Right renal cortex interstitium (tissue), 3 donors: Measurements from ENCODE around the gene ALB. TPM values are rescaled to one million over a fixed set of nuclear protein-coding genes. Genes with fewer than 3 reads are reported as not detected.

Experiments
- DNase-seq, 3 donors: peaks; one replicate each; pipeline ENCODE4 v3.0.0-alpha.2; 2013; ENCODE audit warnings: low read depth in 3 of 3, low spot score in 2 of 3
- polyA plus RNA-seq, 3 donors: library from polyadenylated mRNA; unstranded; fragments of 120-200 nt; gene quantifications; one replicate each; pipeline ENCODE4 v1.2.1, GENCODE V29; 2013; ENCODE audit not compliant: insufficient read length in 3 of 3

The ALB gene
- polyA plus RNA-seq, 3 donors: 2.2 to 34.9 (median 19.2) TPM

- DNase-seq: no peak
Measured at GRCh38 chr4:73429118-73429517, 25.0 kb downstream of the ALB start.

DNA sequence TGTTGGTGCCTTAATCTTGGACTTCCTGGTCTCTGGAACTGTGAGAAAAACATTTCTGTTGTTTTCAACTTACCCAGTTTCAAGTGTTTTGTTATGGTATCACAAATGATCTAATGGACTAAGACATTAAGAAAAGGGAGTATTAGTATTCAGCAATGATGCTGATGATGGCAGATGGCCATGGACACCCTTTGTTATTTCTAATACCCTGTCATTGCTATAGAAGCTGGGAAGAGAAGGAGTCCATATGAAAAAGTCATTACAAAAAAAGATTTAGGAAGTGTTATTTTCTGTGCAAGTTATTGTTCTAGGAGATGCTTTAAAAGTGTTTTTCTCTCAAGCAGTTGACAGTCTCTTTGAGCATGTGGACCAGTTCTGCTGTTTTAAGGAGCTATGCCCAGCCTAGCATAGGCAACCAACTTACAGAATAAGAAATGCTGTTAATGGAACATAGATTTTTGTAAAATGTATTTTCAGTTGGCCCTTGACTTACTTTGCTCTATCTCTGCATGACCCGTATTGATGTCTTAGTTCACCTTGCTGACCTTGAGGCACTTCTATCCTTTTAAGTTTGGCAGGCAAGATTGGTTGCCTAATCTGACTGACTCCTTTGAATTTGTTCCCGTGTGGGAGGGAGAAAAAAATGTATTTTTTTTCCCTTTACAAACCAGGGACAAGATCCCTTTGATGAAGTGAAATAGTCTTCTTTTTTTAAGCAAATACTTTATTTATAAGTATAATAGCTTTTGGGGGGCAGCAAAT lies 25.9 kb downstream of the ALB start:
- DNase-seq: no peak

DNA sequence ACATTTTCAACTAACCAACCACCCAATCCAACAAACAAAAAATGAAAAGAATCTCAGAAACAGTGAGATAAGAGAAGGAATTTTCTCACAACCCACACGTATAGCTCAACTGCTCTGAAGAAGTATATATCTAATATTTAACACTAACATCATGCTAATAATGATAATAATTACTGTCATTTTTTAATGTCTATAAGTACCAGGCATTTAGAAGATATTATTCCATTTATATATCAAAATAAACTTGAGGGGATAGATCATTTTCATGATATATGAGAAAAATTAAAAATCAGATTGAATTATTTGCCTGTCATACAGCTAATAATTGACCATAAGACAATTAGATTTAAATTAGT lies 27.7 kb downstream of the ALB start:
- no peak for DNase-seq

- no peak for DNase-seq
Measured at GRCh38 chr4:73432169-73433000, 28.3 kb downstream of the ALB start.

GRCh38 chr4:73433140-73433539 lies 29.1 kb downstream of the ALB start:
- DNase-seq: no peak

- no peak for DNase-seq
Measured at GRCh38 chr4:73434311-73434710, 30.2 kb downstream of the ALB start.

DNA sequence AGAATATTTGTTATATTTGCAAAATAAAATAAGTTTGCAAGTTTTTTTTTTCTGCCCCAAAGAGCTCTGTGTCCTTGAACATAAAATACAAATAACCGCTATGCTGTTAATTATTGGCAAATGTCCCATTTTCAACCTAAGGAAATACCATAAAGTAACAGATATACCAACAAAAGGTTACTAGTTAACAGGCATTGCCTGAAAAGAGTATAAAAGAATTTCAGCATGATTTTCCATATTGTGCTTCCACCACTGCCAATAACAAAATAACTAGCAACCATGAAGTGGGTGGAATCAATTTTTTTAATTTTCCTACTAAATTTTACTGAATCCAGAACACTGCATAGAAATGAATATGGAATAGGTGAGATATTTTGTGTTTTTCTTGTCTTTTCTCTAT lies 31.9 kb downstream of the ALB start, which contains the start of gene AFP:
Gene AFP (plus strand): TSS at position 238 of the 400 bp plus-strand sequence. CDS start 42 bp downstream, at position 280.
- DNase-seq: no peak

- DNase-seq: no peak
Measured at GRCh38 chr4:73436674-73437557, 32.8 kb downstream of the ALB start.

DNA sequence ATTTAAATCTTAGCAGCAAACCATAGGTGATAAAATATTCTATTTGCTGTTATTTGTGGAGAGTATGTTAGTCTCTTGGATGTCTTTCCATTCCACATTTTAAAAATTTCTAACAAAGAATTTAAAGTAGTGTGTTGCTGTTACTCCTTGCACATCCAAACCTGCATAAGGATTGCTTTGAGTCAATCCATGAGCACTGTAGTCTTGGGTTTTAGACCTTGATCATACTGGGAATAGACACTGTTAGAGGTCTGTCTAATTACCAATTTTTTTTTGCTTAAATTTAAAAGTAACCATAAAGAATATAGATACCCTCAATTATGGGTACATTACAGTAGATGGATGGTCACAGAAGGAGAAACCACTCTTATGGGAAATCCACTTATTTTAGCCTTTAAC lies 33.5 kb downstream of the ALB start:
- DNase-seq: no peak

GRCh38 chr4:73438048-73438447 lies 34.0 kb downstream of the ALB start:
- DNase-seq: no peak

DNA sequence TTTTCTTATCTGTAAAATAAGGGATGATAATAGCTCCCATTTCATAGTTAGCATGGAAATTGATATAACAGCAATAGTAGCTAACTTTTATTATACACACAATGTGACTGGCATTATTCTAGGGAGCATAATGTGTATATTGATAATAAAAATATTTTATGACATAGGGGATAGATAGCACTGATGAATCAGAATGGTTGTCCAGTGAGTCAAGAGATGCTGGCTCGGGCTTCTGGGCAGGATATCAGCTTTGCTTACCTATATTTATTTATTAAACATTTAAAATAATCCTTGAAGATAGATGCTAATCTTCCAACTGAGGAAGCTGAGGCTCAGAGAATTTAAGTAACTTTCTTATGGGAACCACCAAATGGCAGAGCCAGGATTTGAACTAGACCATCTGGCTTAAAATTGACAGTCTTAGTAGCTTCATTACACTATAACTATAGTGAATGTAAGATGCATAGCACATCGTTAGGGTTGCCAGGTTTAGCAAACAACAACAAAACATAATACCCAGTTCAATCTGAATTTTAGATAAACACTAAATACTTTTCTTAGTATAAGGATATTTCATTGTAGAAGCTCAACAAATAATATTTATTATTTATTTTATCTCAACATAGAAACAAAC lies 34.6 kb downstream of the ALB start:
- DNase-seq: no peak

- DNase-seq: no peak
Measured at GRCh38 chr4:73439445-73439844, 35.4 kb downstream of the ALB start.

DNA sequence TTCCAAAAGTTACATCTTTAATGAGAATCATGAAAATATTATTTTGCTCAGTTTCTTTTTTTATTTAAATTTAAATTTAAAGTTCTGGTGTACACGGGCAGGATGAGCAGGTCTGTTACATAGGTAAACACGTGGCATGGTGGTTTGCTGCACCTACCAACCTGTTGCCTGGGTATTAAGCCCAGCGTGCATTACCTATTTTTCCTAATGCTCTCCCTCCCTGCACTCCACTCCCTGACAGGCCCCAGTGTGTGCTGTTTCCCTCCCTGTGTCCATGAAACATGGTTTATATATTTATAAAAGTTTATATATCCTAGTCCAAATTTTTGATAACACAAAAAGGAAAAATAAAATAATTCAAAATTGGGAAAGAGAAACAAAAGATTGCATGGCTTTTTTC lies 35.9 kb downstream of the ALB start:
- no peak for DNase-seq

DNA sequence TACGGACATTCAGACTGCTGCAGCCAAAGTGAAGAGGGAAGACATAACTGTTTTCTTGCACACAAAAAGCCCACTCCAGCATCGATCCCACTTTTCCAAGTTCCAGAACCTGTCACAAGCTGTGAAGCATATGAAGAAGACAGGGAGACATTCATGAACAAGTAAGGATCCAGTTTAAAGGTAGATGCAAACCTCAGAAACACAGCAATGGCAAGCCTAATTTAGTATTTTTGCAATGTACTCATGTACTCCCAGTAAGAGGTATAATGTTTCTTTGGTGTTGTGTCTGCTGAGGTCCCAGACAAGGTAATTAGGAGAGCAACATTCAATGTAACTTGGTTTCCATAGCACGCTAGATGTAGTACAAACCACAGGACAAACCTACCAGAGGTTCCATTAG lies 36.6 kb downstream of the ALB start:
- DNase-seq: no peak

- no peak for DNase-seq
Measured at GRCh38 chr4:73442275-73442674, 38.2 kb downstream of the ALB start.

DNA sequence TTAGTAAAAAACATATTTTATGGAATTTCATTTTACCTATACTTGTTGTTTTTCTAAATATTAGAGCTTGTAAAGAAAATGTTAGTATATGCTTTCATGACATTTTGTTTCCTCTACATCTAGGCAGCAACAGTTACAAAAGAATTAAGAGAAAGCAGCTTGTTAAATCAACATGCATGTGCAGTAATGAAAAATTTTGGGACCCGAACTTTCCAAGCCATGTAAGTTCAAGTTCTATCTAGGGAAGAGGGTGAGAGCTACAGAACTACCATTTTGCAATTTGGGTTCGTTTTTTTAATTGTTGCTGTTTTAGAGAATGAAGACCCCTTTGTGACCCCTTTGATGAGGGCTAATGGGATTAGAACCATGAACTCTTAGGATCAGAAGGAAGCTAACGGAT lies 39.1 kb downstream of the ALB start:
- no peak for DNase-seq

GRCh38 chr4:73445383-73446335 lies 41.6 kb downstream of the ALB start:
- DNase-seq: no peak

- DNase-seq: peak in 2 of 3 donors; percentile 4
Measured at GRCh38 chr4:73446336-73446938, 42.4 kb downstream of the ALB start.

DNA sequence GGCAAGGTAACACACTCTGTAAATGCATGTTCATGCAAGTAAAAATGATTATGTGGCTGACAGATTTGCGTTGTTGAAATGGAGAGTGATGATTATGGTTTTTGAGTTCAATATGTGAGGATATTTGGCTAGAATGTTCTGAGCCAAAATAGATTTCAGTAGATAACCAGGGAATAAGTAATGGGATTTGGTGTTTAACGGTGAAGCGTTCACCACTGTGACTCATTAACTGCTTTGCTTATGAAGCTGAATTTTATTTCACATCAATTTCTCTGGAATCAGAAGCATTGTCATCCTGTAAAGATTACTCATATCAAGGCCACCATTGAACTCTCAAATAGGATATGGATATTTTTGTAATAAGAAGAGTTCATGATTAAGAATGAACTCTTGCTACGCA lies 43.6 kb downstream of the ALB start:
- DNase-seq: no peak
